HG03045 (cell line): ENCODE results near the gene DRD4.

Source experiments
- ATAC-seq: cut with Tn5 transposase; IDR thresholded peaks from one replicate; pipeline ENCODE4 v1.9.1; 2021; ENCODE audit warnings: mild to moderate bottlenecking, moderate library complexity; ENCODE audit not compliant: unreplicated experiment

DRD4 gene

DNA sequence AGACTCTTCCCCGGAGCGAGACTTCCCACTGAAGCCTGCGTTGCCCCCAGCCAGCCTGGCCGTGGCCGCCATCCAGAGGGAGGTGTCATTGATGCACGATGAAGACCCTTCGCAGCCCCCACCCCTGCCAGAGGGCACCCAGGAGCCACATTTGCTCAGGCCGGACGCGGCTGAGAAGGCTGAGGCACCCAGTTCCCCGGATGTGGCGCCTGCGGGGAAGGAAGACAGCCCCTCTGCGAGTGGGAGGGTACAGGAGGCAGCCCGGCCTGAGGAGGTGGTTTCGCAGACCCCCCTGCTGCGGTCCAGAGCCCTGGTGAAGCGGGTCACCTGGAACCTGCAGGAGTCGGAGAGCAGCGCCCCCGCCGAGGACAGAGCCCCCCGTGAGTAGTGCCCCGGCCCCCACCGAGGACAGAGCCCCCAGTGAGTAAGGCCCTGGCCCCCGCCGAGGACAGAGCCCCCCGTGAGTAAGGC is 27.7 kb upstream of the DRD4 start:
- ATAC-seq, result no peak

GRCh38 chr11:610146-610801 is 26.8 kb upstream of the DRD4 start:
- ATAC-seq, result no peak

GRCh38 chr11:611001-611996 is 25.8 kb upstream of the DRD4 start:
- no peak for ATAC-seq

DNA sequence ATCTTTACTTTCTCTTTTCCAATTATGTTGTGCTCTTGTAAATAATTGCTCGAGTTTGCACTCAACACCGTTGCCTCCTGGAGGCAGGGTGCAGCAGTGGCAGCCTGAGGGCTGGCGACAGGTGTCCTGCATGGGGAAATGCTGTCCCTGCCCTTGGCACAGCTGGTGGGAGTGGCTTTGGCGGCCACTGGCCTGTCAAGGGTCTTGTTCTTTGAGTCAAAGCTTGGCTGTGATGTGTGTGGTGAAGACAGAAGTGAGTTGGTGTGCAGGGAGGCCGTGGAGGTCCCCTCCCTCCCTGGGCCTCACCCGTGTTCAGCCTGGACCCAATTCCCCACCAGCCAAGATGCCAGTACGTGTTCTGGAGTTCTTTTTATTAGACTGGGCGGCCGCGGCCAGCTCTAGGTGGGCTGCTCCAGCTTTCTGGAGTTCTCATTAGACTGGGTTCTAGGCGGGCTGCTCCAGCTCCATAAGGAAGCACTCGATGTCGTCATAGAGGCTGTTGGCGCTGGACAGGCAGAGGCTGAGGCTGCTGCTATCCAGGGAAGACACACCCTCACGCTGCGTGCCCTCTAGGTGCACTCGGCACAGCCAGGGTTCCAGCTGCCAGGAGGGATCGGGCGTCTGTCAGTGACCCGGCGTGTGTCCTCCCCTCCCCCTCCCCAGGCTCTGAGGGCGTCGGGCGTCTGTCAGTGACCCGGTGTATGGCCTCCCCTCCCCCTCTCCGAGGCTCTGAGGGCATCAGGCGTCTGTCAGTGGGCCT is 24.7 kb upstream of the DRD4 start:
- no peak for ATAC-seq

GRCh38 chr11:612961-613300 is 24.1 kb upstream of the DRD4 start:
- ATAC-seq, result no peak

GRCh38 chr11:613369-613968 is 23.6 kb upstream of the DRD4 start:
- ATAC-seq, result no peak

GRCh38 chr11:614021-614622 is 22.9 kb upstream of the DRD4 start:
- no peak for ATAC-seq

- ATAC-seq, result peak; percentile 0
Observed at GRCh38 chr11:614623-615503, 22.2 kb upstream of the DRD4 start.

- peak; percentile 78 for ATAC-seq
Observed at GRCh38 chr11:615504-616319, 21.4 kb upstream of the DRD4 start, which contains the start of gene IRF7. Gene IRF7 (minus strand): TSS chr11:615950. CDS start chr11:615364, 586 bp downstream.

GRCh38 chr11:616320-617198 is 20.5 kb upstream of the DRD4 start:
- no peak for ATAC-seq

- no peak for ATAC-seq
Observed at GRCh38 chr11:617199-617911, 19.7 kb upstream of the DRD4 start.

DNA sequence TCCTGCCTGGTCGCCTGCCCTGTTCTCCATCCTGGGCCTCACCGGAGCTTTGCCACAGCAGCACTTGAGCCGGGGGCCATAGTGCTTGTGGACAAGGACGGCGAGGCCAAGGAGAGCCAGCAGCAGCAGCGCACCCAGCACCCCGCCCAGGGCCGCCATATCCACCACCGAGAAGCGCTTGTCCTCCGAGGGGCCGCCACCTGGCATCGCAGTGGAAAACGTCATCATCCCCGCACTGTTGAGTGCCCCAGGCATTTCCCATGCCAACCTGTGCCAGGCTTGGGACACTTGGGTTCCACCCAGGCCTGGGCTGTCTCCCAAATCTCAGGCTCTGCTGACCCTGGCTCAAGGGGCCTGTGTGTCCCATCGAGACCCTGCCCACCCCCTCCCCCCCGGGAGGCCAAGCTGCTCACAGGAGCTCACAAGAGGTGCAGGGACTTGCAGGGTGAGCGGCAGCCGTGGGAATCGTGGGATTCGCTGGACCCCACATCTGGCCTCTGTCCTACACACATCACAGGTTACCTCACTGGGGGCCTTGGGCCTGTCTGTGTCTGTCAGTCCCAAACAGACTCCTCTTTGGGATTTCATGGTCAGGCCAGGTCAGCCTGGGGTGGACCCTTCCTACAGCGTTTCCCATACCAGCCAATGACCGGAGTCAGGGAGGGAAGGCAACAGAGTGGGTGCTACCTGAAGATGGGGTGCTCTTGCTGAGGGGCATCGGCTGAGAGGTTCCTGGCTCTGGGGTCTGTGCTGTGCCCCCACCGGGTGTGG is 19.0 kb upstream of the DRD4 start:
- ATAC-seq, result no peak

GRCh38 chr11:618856-619627 is 18.0 kb upstream of the DRD4 start:
- ATAC-seq, result no peak

DNA sequence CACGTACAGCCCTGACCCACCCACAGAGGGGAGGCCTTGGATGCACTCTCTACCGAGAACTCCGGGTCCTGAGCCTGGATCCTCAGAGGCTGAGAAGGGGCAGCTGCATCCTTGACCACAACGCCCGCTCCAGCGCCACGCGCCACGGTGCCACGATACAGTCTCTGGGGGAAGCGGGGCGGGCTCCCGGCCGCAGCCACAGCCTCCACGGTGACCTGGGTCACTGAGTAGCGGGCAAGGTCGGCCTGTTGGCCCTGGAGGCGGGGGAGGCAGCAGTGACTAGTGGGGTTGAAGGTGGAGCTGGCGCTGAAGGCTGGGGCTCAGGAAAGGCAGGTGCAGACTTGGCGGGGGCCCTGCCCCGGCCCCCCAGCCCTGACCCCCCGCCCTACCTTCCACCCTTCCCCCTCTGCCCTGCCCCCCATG is 17.4 kb upstream of the DRD4 start:
- ATAC-seq, result no peak

GRCh38 chr11:620201-620600 is 16.9 kb upstream of the DRD4 start:
- ATAC-seq, result no peak
